Measurements from ENCODE around the gene RAB25. TPM values are rescaled to one million over a fixed set of nuclear protein-coding genes. Genes with fewer than 3 reads are reported as not detected.

RAB25 gene
- total RNA-seq, 1 experiment from 2014 or later, result not detected

DNA sequence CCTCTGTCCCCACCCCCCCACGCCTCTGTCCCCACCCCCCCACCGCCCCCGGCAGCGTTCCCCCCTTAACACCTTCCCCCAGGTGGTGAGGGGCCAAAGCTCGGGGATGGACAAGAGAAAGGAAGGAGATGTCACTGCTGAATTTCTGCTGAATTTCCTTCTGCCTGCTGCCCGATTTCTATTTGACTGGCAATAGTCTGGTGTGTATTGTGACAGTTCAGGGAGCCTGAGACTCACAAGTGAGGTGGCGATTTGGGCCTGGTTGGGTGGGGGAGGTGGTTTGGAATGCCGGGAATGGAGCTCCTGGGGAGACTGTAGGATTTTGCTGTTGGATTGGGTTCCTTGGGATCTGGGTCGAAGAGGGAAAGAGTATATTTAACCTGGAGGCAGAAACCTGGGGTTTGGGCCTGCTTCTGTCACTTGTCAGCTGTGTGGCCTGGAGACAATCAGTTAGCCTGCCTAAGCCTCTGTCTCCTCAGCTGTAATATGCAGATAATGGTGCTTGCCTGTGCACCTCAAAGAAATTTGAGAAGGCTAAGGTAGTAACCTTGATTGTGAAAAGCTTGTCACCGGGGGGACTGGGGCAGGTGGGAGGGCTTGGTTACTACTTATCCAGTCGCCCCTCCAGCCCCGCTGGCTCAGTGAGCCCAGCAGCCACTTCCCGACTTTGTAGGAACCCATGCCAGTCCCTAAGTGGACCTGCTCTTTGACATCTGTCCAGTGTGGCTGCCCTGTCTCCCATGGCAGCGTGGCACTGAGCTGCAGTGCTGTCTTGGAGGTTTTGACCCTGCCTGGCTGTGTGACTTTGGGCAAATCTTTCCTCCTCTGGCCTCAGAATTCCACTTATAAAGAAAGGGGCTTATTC is 45.9 kb downstream of the RAB25 start:
- CTCF ChIA-PET, result interaction anchor here (0.5 kb wide), 1 partner anchor 514 kb away, joined by 3 read pairs; no protein-coding TSS in a partner anchor
- no peak for DNase-seq (ENCODE audit: low read depth, low spot score)
- peak overlapping the region in 1 of 2 experiments; percentile 44; a peak in 2 of 4 replicates for H3K4me3 ChIP-seq (ENCODE audit: low read depth in 2 of 2, low read length in 2 of 2)
- H3K36me3 ChIP-seq (ENCODE audit: control insufficient read depth, insufficient read depth, low read length), result no peaks in the 10 kb centered on the region
- in situ Hi-C loops (cut with HindIII; ENCODE audit: low pct_unique_long_range_greater_than_20kb, low sequenced_read_pairs), result no loop called here
- intact Hi-C loops (cut with micrococcal nuclease; ENCODE audit: unreplicated experiment), result no loop called here
- POLR2A ChIA-PET, result interaction anchor here (0.5 to 1.9 kb wide), 4 partner anchors 9 to 401 kb away, joined by 4 to 12 read pairs (median 6); partner anchors contain the start of gene LMNA
- peaks cover 49% of the 10 kb centered on the region for H3K4me1 ChIP-seq (ENCODE audit: control insufficient read depth, insufficient read depth, low read length)
- H3K27me3 ChIP-seq (ENCODE audit: control insufficient read depth, insufficient read depth, low read length), result no peaks in the 10 kb centered on the region
- BruUV-seq (replicated peaks), result TSS peak; percentile 88
- H3K9me3 ChIP-seq (ENCODE audit: control insufficient read depth, insufficient read depth, low read depth, low read length), result no peaks in the 10 kb centered on the region
- peak overlapping the region; percentile 74 for H3K27ac ChIP-seq (ENCODE audit: low read length)
- TF ChIP-seq TCF7L2 (IDR thresholded peaks at IDR 0.05; ENCODE audit: low read depth, low read length), result no peak
- TF ChIP-seq, protein P1, sequence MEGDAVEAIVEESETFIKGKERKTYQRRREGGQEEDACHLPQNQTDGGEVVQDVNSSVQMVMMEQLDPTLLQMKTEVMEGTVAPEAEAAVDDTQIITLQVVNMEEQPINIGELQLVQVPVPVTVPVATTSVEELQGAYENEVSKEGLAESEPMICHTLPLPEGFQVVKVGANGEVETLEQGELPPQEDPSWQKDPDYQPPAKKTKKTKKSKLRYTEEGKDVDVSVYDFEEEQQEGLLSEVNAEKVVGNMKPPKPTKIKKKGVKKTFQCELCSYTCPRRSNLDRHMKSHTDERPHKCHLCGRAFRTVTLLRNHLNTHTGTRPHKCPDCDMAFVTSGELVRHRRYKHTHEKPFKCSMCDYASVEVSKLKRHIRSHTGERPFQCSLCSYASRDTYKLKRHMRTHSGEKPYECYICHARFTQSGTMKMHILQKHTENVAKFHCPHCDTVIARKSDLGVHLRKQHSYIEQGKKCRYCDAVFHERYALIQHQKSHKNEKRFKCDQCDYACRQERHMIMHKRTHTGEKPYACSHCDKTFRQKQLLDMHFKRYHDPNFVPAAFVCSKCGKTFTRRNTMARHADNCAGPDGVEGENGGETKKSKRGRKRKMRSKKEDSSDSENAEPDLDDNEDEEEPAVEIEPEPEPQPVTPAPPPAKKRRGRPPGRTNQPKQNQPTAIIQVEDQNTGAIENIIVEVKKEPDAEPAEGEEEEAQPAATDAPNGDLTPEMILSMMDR (IDR thresholded peaks at IDR 0.05), result no peak
- TF ChIP-seq, protein P2, sequence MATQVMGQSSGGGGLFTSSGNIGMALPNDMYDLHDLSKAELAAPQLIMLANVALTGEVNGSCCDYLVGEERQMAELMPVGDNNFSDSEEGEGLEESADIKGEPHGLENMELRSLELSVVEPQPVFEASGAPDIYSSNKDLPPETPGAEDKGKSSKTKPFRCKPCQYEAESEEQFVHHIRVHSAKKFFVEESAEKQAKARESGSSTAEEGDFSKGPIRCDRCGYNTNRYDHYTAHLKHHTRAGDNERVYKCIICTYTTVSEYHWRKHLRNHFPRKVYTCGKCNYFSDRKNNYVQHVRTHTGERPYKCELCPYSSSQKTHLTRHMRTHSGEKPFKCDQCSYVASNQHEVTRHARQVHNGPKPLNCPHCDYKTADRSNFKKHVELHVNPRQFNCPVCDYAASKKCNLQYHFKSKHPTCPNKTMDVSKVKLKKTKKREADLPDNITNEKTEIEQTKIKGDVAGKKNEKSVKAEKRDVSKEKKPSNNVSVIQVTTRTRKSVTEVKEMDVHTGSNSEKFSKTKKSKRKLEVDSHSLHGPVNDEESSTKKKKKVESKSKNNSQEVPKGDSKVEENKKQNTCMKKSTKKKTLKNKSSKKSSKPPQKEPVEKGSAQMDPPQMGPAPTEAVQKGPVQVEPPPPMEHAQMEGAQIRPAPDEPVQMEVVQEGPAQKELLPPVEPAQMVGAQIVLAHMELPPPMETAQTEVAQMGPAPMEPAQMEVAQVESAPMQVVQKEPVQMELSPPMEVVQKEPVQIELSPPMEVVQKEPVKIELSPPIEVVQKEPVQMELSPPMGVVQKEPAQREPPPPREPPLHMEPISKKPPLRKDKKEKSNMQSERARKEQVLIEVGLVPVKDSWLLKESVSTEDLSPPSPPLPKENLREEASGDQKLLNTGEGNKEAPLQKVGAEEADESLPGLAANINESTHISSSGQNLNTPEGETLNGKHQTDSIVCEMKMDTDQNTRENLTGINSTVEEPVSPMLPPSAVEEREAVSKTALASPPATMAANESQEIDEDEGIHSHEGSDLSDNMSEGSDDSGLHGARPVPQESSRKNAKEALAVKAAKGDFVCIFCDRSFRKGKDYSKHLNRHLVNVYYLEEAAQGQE (IDR thresholded peaks at IDR 0.05; ENCODE audit: insufficient read depth in 1 of 2, low read depth in 2 of 2, low read length in 1 of 2), result no peak
- TF ChIP-seq SIN3A (IDR thresholded peaks at IDR 0.05; ENCODE audit: borderline replicate concordance, insufficient read depth, low read depth, low read length), result no peak; the same call in 1 of the 2 replicates
- no peak for TF ChIP-seq POLR2AphosphoS5 (IDR thresholded peaks at IDR 0.05; ENCODE audit: low read depth, low read length)
- peak; percentile 24 for ATAC-seq

DNA sequence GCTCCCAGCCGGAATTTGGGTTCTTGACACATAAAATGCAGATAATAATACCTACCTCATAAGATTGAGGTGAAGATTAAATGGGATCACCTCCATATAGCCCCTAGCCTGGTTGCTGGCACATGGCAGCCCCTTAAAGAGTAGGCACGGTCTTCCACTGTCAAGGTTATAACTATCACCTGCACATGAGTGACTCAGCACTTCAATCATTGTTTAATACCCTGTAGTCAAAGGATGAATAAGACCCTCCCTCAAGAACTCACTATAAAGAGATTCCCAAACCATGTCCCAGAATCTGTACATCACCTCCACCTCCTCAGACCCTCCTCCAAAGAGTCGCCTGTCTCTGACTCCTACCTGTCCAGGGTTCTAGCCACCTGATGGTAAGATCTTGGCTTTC is 47.1 kb downstream of the RAB25 start:
- no peak for TF ChIP-seq TCF7L2 (IDR thresholded peaks at IDR 0.05; ENCODE audit: low read depth, low read length)
- no peak for TF ChIP-seq POLR2AphosphoS5 (IDR thresholded peaks at IDR 0.05; ENCODE audit: low read depth, low read length)
- TF ChIP-seq, protein P2 (IDR thresholded peaks at IDR 0.05; ENCODE audit: insufficient read depth in 1 of 2, low read depth in 2 of 2, low read length in 1 of 2), result no peak
- no peak for TF ChIP-seq SIN3A (IDR thresholded peaks at IDR 0.05; ENCODE audit: borderline replicate concordance, insufficient read depth, low read depth, low read length)
- TF ChIP-seq, protein P1 (IDR thresholded peaks at IDR 0.05), result no peak
- H3K4me3 ChIP-seq (ENCODE audit: low read depth in 2 of 2, low read length in 2 of 2), result no peak overlapping the region
- in situ Hi-C loops (cut with HindIII; ENCODE audit: low pct_unique_long_range_greater_than_20kb, low sequenced_read_pairs) (no loop called here), intact Hi-C loops (cut with micrococcal nuclease; ENCODE audit: unreplicated experiment) (no loop called here)
- no peaks in the 10 kb centered on the region for H3K27me3 ChIP-seq (ENCODE audit: control insufficient read depth, insufficient read depth, low read length)
- POLR2A ChIA-PET, result no interaction called here
- DNase-seq (ENCODE audit: low read depth, low spot score) (no peak), ATAC-seq (no peak)
- BruUV-seq (replicated peaks), result no TSS peak
- H3K36me3 ChIP-seq (ENCODE audit: control insufficient read depth, insufficient read depth, low read length), result no peaks in the 10 kb centered on the region
- CTCF ChIA-PET, result no interaction called here
- H3K27ac ChIP-seq (ENCODE audit: low read length), result peak overlapping the region; percentile 58; the same call in 1 of the 2 replicates
- no peaks in the 10 kb centered on the region for H3K9me3 ChIP-seq (ENCODE audit: control insufficient read depth, insufficient read depth, low read depth, low read length)
- peaks cover 56% of the 10 kb centered on the region for H3K4me1 ChIP-seq (ENCODE audit: control insufficient read depth, insufficient read depth, low read length)
